Mesenchymal stem cell (in vitro differentiated cells and primary cell): ENCODE data around the gene RAMP1.
A peak's percentile ranks its signal among the peaks of the same experiment; 100 is the strongest.

Experiments used
- DNase-seq: peaks from one replicate; pipeline ENCODE4 v3.0.0-alpha.2; 2013
- H2AFZ ChIP-seq: one replicate; pipeline ENCODE4 v1.6.1; 2013; ENCODE audit warnings: low read depth, mild to moderate bottlenecking, control low read depth, inconsistent platforms, low read length, moderate library complexity
- H2AK5ac ChIP-seq: 2 replicates; pipeline ENCODE4 v1.6.1; 2013; ENCODE audit warnings: low read length, moderate library complexity, mild to moderate bottlenecking, inconsistent platforms; ENCODE audit not compliant: severe bottlenecking
- H2BK120ac ChIP-seq: one replicate; pipeline ENCODE4 v1.6.1; 2013; ENCODE audit warnings: low read depth, mild to moderate bottlenecking, inconsistent platforms, low read length, moderate library complexity
- H2BK12ac ChIP-seq, 2 experiments: one replicate each; pipeline ENCODE4 v1.6.1; 2013; ENCODE audit warnings: inconsistent platforms in 2 of 2, low read length in 2 of 2, mild to moderate bottlenecking in 2 of 2, moderate library complexity in 2 of 2, control low read depth in 1 of 2
- H2BK15ac ChIP-seq: one replicate; pipeline ENCODE4 v1.6.1; 2013; ENCODE audit warnings: mild to moderate bottlenecking, low read depth, inconsistent platforms; ENCODE audit not compliant: poor library complexity, severe bottlenecking
- H2BK5ac ChIP-seq: 2 replicates; pipeline ENCODE4 v1.6.1; 2013; ENCODE audit warnings: low read depth, mild to moderate bottlenecking, low read length, control low read depth, inconsistent platforms; ENCODE audit not compliant: poor library complexity, severe bottlenecking
- H3K14ac ChIP-seq, 2 experiments: one replicate each; pipeline ENCODE4 v1.6.1; 2013; ENCODE audit warnings: inconsistent platforms in 2 of 2, low read length in 2 of 2, control low read depth in 1 of 2, mild to moderate bottlenecking in 1 of 2, moderate library complexity in 1 of 2
- H3K18ac ChIP-seq, 2 experiments: one replicate each; pipeline ENCODE4 v1.6.1; 2013; ENCODE audit warnings: inconsistent platforms in 2 of 2, low read length in 2 of 2, control low read depth in 1 of 2, low read depth in 1 of 2, mild to moderate bottlenecking in 1 of 2
- H3K23ac ChIP-seq, 2 experiments: one replicate each; pipeline ENCODE4 v1.6.1; 2013; ENCODE audit warnings: inconsistent platforms in 2 of 2, low read length in 2 of 2, mild to moderate bottlenecking in 2 of 2, moderate library complexity in 2 of 2, control low read depth in 1 of 2
- H3K27ac ChIP-seq: 2 replicates; pipeline ENCODE4 v1.5.1; 2013; ENCODE audit warnings: mild to moderate bottlenecking, moderate library complexity, low read length, control low read depth, inconsistent platforms; ENCODE audit not compliant: poor library complexity, severe bottlenecking
- H3K27me3 ChIP-seq, 2 experiments: 2 replicates each; pipeline versions ENCODE4 v1.6.1 to v1.7.0; 2013; ENCODE audit warnings: low read length in 2 of 2, mild to moderate bottlenecking in 2 of 2, moderate library complexity in 2 of 2, control low read depth in 1 of 2, inconsistent platforms in 1 of 2; ENCODE audit not compliant: control insufficient read depth in 1 of 2, insufficient read depth in 1 of 2
- H3K36me3 ChIP-seq, 2 experiments: 2 replicates each; pipeline versions ENCODE4 v1.6.1 to v1.7.0; 2013; ENCODE audit warnings: low read length in 2 of 2, control low read depth in 1 of 2, inconsistent platforms in 1 of 2, low read depth in 1 of 2, mild to moderate bottlenecking in 1 of 2; ENCODE audit not compliant: insufficient read depth in 2 of 2, control insufficient read depth in 1 of 2
- H3K4ac ChIP-seq, 2 experiments: one replicate each; pipeline ENCODE4 v1.6.1; 2013; ENCODE audit warnings: inconsistent platforms in 2 of 2, low read length in 2 of 2, mild to moderate bottlenecking in 2 of 2, moderate library complexity in 2 of 2, control low read depth in 1 of 2, low read depth in 1 of 2
- H3K4me1 ChIP-seq: 2 replicates; pipeline ENCODE4 v1.6.1; 2013; ENCODE audit warnings: low read depth, low read length, control low read depth; ENCODE audit not compliant: control insufficient read depth, insufficient read depth
- H3K4me2 ChIP-seq: 2 replicates; pipeline ENCODE4 v1.6.1; 2013; ENCODE audit warnings: low read length, mild to moderate bottlenecking, inconsistent platforms; ENCODE audit not compliant: poor library complexity, severe bottlenecking
- H3K4me3 ChIP-seq, 2 experiments: 2 replicates each; pipeline versions ENCODE4 v1.5.1 to v1.7.0; 2013; ENCODE audit warnings: low read length in 2 of 2, mild to moderate bottlenecking in 2 of 2, control low read depth in 1 of 2, low read depth in 1 of 2; ENCODE audit not compliant: insufficient read depth in 1 of 2
- H3K79me1 ChIP-seq: replicated peaks from 2 replicates; pipeline ENCODE4 v1.6.1; 2013; ENCODE audit warnings: mild to moderate bottlenecking, control low read depth, low read length, inconsistent platforms; ENCODE audit not compliant: poor library complexity, severe bottlenecking
- H3K9ac ChIP-seq: 2 replicates; pipeline ENCODE4 v1.7.0; 2013; ENCODE audit warnings: mild to moderate bottlenecking, low read length, moderate library complexity
- H3K9me3 ChIP-seq: 2 replicates; pipeline ENCODE4 v1.7.0; 2013; ENCODE audit warnings: mild to moderate bottlenecking, low read length; ENCODE audit not compliant: control insufficient read depth
- H4K8ac ChIP-seq: one replicate; pipeline ENCODE4 v1.6.1; 2013; ENCODE audit warnings: inconsistent platforms, mild to moderate bottlenecking, low read length, moderate library complexity
- H4K91ac ChIP-seq: one replicate; pipeline ENCODE4 v1.6.1; 2013; ENCODE audit warnings: mild to moderate bottlenecking, low read length, inconsistent platforms
- WGBS: methylation state at CpG from one replicate; pipeline ENCODE4 v1.1.7; 2013; ENCODE audit warnings: mixed read lengths; 5-methylcytosine and 5-hydroxymethylcytosine counted together

The RAMP1 gene

GRCh38 chr2:237879991-237880560, 20.7 kb downstream of the RAMP1 start:
- Histone ChIP-seq H3K9ac (no peak overlapping the region), H3K36me3 (peaks cover 0 to 5% of the 10 kb centered on the region in 2 experiments), H2AK5ac (no peak overlapping the region), H3K79me1 (no peaks in the 10 kb centered on the region), H2AFZ (no peak overlapping the region), H3K9me3 (no peaks in the 10 kb centered on the region), H2BK5ac (no peak overlapping the region), H4K8ac (no peak overlapping the region), H2BK12ac (peak overlapping the region in 1 of 2 experiments; percentile 57), H3K4me3 (no peak overlapping the region), H2BK15ac (no peak overlapping the region), H3K14ac (no peak overlapping the region), H2BK120ac (no peak overlapping the region), H4K91ac (no peak overlapping the region), H3K4me2 (no peak overlapping the region), H3K18ac (no peak overlapping the region), H3K4ac (no peak overlapping the region), H3K27ac (no peak overlapping the region), H3K27me3 (peaks cover 0 to 9% of the 10 kb centered on the region in 2 experiments), H3K23ac (no peak overlapping the region), H3K4me1 (peaks cover 21% of the 10 kb centered on the region)
- 97% methylated on average over 12 of the region's 12 CpGs for WGBS
- no peak for DNase-seq

- Histone ChIP-seq H4K91ac (no peak overlapping the region), H3K4me2 (no peak overlapping the region), H3K18ac (no peak overlapping the region), H4K8ac (no peak overlapping the region), H3K9ac (no peak overlapping the region), H3K4ac (no peak overlapping the region), H2BK15ac (no peak overlapping the region), H3K79me1 (no peaks in the 10 kb centered on the region), H3K4me3 (no peak overlapping the region), H3K23ac (no peak overlapping the region), H2BK120ac (no peak overlapping the region), H3K4me1 (peaks cover 22% of the 10 kb centered on the region), H2AFZ (no peak overlapping the region), H2AK5ac (no peak overlapping the region), H3K27ac (no peak overlapping the region), H3K27me3 (peaks cover 0 to 11% of the 10 kb centered on the region in 2 experiments), H3K14ac (no peak overlapping the region), H3K9me3 (no peaks in the 10 kb centered on the region), H2BK5ac (no peak overlapping the region), H3K36me3 (peaks cover 0 to 8% of the 10 kb centered on the region in 2 experiments), H2BK12ac (no peak overlapping the region)
- DNase-seq: no peak
- WGBS: 96% methylated on average over 20 of the region's 20 CpGs
These were observed 23.4 kb downstream of the RAMP1 start for GRCh38 chr2:237882510-237883481.

GRCh38 chr2:237883951-237884446, 24.6 kb downstream of the RAMP1 start:
- Histone ChIP-seq H2AK5ac (no peak overlapping the region), H3K23ac (no peak overlapping the region), H3K14ac (no peak overlapping the region), H2BK5ac (no peak overlapping the region), H3K36me3 (peaks cover 0 to 8% of the 10 kb centered on the region in 2 experiments), H3K79me1 (no peaks in the 10 kb centered on the region), H3K18ac (no peak overlapping the region), H3K4ac (no peak overlapping the region), H3K9me3 (no peaks in the 10 kb centered on the region), H3K4me1 (peaks cover 22% of the 10 kb centered on the region), H3K27me3 (peaks cover 0 to 11% of the 10 kb centered on the region in 2 experiments), H2BK120ac (no peak overlapping the region), H3K27ac (no peak overlapping the region), H2AFZ (no peak overlapping the region), H4K91ac (no peak overlapping the region), H2BK12ac (no peak overlapping the region), H3K4me2 (no peak overlapping the region), H3K9ac (no peak overlapping the region), H3K4me3 (no peak overlapping the region), H2BK15ac (no peak overlapping the region), H4K8ac (no peak overlapping the region)
- DNase-seq: no peak
- WGBS: 96% methylated on average over 10 of the region's 10 CpGs

- H3K4me2 ChIP-seq: no peak overlapping the region
- H3K79me1 ChIP-seq: no peaks in the 10 kb centered on the region
- H3K4me3 ChIP-seq: no peak overlapping the region
- peaks cover 0 to 11% of the 10 kb centered on the region in 2 experiments for H3K27me3 ChIP-seq
- H2BK12ac ChIP-seq: no peak overlapping the region
- DNase-seq: no peak
- peak overlapping the region in 1 of 2 experiments; percentile 32 for H3K18ac ChIP-seq
- peaks cover 19% of the 10 kb centered on the region for H3K4me1 ChIP-seq
- H4K8ac ChIP-seq: no peak overlapping the region
- no peak overlapping the region for H3K9ac ChIP-seq
- H3K9me3 ChIP-seq: no peaks in the 10 kb centered on the region
- H2AK5ac ChIP-seq: no peak overlapping the region
- no peak overlapping the region for H2BK120ac ChIP-seq
- H3K36me3 ChIP-seq: peaks cover 0 to 8% of the 10 kb centered on the region in 2 experiments
- no peak overlapping the region for H3K27ac ChIP-seq
- no peak overlapping the region for H3K4ac ChIP-seq
- WGBS: 89% methylated on average over 13 of the region's 13 CpGs
- H3K14ac ChIP-seq: no peak overlapping the region
- H2BK5ac ChIP-seq: no peak overlapping the region
- H3K23ac ChIP-seq: no peak overlapping the region
- no peak overlapping the region for H2BK15ac ChIP-seq
- no peak overlapping the region for H2AFZ ChIP-seq
- peak overlapping the region; percentile 14 for H4K91ac ChIP-seq
These were observed 25.3 kb downstream of the RAMP1 start for GRCh38 chr2:237884681-237885080.
